Brain microvascular endothelial cell (primary cell): ENCODE data around the gene C11orf87.

ENCODE experiments used
- DNase-seq: peaks from one replicate; pipeline ENCODE4 v3.0.0-alpha.2; 2020
- H3K27ac ChIP-seq: fragments of 250-450 bp; sonication (Bioruptor Pico); 2 replicates; pipeline ENCODE4 v1.5.1; 2020; ENCODE audit warnings: mild to moderate bottlenecking, moderate library complexity
- H3K27me3 ChIP-seq: fragments of 250-450 bp; sonication (Bioruptor Pico); replicated peaks from 2 replicates; pipeline ENCODE4 v1.5.1; 2020; ENCODE audit warnings: mild to moderate bottlenecking
- H3K36me3 ChIP-seq: fragments of 250-450 bp; sonication (Bioruptor Pico); replicated peaks from 2 replicates; pipeline ENCODE4 v1.5.1; 2020; ENCODE audit warnings: mild to moderate bottlenecking
- H3K4me3 ChIP-seq: 2 replicates; pipeline ENCODE4 v1.5.1; 2011; ENCODE audit warnings: low read depth, mild to moderate bottlenecking, control low read depth, low read length, moderate library complexity
- in situ Hi-C: cut with HindIII; loops from 2 replicates; pipeline ENCODE4 v1.10.0; 2017; ENCODE audit warnings: low sequenced_read_pairs, low pct_ligation_motif_present
- TF ChIP-seq, protein P1 (sequence below): IDR thresholded peaks from 2 replicates; pipeline ENCODE4 v1.5.1; 2011; ENCODE audit warnings: low read depth, mild to moderate bottlenecking, moderate library complexity, low read length, control low read depth, inconsistent platforms; ENCODE audit errors: missing control alignments

The C11orf87 gene

DNA sequence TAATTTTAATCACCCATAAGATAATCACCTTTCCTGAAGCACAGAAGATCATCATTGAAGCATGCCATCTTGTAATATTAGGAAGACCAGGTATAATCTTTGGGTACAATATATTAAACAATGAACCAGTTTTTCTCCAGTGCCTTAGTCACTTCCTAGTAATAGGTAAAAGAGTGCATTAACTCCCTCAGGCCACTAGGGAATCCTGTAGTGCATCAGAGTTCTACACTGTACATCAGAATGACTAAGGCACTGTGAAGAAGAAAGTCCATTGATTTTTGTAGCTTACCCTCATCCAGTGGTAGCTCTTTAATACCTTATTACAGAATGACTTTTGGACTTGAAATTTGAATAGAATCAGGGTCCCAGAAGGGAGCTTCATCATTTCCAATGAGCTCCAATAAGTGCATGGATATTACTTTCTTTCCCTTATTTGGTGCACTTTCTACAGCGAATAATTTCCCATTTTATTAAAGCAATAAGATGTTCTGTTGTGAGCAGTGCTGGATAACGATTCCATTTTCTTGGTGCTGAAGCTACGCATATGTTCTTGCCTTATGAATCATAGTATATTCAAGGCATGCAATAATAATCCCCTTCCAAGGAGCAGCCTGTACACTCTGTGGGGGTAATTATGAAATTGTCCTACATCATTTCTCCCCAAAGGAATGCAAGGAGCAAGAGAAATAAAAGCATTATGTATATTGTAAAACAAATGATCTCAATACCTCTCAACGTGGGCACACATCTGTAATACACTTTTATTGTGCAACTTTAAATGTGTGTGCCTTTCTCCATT, 4.7 kb downstream of the C11orf87 start:
- TF ChIP-seq, protein P1, sequence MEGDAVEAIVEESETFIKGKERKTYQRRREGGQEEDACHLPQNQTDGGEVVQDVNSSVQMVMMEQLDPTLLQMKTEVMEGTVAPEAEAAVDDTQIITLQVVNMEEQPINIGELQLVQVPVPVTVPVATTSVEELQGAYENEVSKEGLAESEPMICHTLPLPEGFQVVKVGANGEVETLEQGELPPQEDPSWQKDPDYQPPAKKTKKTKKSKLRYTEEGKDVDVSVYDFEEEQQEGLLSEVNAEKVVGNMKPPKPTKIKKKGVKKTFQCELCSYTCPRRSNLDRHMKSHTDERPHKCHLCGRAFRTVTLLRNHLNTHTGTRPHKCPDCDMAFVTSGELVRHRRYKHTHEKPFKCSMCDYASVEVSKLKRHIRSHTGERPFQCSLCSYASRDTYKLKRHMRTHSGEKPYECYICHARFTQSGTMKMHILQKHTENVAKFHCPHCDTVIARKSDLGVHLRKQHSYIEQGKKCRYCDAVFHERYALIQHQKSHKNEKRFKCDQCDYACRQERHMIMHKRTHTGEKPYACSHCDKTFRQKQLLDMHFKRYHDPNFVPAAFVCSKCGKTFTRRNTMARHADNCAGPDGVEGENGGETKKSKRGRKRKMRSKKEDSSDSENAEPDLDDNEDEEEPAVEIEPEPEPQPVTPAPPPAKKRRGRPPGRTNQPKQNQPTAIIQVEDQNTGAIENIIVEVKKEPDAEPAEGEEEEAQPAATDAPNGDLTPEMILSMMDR: peak; percentile 43
- in situ Hi-C loops: no loop called here
- no peaks in the 10 kb centered on the region for H3K36me3 ChIP-seq
- no peak overlapping the region for H3K27ac ChIP-seq
- DNase-seq: no peak
- H3K4me3 ChIP-seq: no peak overlapping the region
- peaks cover 12% of the 10 kb centered on the region for H3K27me3 ChIP-seq

DNA sequence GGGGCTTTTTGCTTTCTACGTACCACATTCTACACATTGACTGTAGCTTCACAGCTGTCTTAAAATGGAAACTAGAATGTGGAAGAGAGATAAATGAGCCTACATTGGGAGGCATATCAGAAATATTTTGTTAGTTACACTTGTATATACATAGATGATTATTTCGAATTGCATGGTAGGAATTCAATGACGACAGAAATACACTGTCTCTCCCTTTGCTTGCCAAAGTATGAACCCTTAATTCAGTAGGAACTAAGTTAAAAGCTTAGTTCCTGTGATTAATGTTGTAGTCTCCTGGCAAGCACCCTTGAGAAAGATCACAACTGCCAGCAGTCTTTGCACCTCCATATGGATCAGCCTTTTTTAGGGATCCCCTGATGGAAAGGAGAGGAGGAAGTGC, 10.1 kb downstream of the C11orf87 start:
- no peaks in the 10 kb centered on the region for H3K36me3 ChIP-seq
- no peak overlapping the region for H3K27ac ChIP-seq
- in situ Hi-C loops: no loop called here
- TF ChIP-seq, protein P1: no peak
- no peak for DNase-seq
- H3K4me3 ChIP-seq: no peak overlapping the region
- H3K27me3 ChIP-seq: no peaks in the 10 kb centered on the region

DNA sequence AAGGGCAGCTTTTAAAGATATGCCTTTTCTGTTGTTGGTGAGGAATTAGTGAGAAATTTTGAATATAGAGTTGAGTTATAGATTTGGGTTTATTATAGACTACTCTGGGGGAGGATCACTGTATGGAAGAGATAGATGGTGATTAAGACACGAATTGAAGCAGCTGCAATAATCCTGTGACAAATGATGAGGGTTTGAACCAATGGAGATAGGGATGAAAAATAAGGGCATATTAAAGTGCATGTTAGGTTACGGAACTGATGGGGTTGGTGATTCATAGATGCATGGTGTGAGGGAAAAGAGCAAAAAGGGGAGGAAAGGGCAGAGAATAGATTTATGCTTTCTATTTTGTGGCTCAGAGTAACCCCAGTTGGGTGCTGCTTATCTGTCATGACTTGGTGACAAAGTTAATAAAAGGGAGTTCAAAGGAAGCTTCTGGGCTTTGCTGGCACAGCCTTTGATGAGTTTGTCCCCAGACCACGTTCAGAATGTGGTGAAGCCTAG, 11.8 kb downstream of the C11orf87 start:
- TF ChIP-seq, protein P1: no peak
- Histone ChIP-seq H3K36me3 (no peaks in the 10 kb centered on the region), H3K27me3 (no peaks in the 10 kb centered on the region), H3K27ac (no peak overlapping the region), H3K4me3 (no peak overlapping the region)
- DNase-seq: no peak
- in situ Hi-C loops: no loop called here

DNA sequence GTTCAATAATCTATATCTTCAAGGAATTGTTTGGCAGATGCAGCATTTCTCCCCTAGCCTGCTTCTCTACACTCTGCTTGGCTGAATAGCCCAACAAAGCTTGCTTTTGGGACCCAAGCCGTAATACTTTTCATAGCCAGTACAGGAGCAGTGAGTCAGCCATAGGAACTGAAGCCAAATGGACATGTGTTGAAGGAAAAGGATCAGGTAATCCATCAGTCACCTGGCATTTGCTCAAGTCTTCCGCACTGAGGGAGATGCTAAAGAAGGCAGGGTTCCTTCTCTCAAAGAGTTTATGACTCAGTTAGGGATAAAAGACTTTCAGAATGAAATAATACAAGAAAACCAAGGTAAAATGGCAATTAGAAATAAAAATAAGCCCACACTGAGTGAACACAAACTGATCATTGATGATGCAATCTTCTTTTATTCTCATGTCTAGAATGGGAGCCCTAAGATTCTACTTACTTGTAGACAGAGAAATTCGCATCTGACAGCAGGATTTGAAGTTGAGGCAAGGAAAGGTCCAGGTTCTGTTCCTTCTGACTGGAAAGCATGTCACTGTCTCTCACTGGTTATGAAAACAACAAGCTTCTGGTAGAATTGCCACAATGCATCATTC, 13.2 kb downstream of the C11orf87 start:
- Histone ChIP-seq H3K36me3 (no peaks in the 10 kb centered on the region), H3K27ac (no peak overlapping the region), H3K4me3 (no peak overlapping the region), H3K27me3 (no peaks in the 10 kb centered on the region)
- TF ChIP-seq, protein P1: no peak
- in situ Hi-C loops: no loop called here
- no peak for DNase-seq

DNA sequence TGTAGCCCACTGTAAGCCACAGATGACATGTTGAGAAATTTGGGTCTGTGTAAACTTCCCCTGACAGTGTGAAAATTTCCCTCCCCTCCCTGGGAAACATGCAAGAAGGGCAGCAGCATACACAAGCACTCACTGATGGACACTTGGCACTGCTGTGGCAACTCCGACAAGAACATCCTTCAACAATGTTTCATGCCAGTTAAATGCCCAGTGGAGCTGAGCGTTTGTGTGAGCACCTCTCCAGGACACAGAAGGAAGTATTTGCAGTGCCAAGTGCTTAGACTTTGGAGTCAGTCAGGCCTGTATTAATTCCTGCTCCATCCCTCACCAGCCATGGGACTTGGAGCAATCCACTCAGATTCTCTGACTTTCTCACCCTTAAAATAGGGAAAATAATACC, 17.7 kb downstream of the C11orf87 start:
- in situ Hi-C loops: no loop called here
- TF ChIP-seq, protein P1: no peak
- no peak overlapping the region for H3K27ac ChIP-seq
- no peak for DNase-seq
- no peaks in the 10 kb centered on the region for H3K27me3 ChIP-seq
- H3K4me3 ChIP-seq: no peak overlapping the region
- no peaks in the 10 kb centered on the region for H3K36me3 ChIP-seq
